Gastrocnemius medialis (tissue), 4 donors: Measurements from ENCODE around the gene ATF6. TPM values are rescaled to one million over a fixed set of nuclear protein-coding genes. Genes with fewer than 3 reads are reported as not detected.

Experiments
- ATAC-seq, 2 donors: fragments of 150-250 bp; one replicate each; pipeline ENCODE4 v1.9.1; 2016
- DNase-seq, 2 donors: peaks; one replicate each; pipeline ENCODE4 v3.0.0-alpha.2; 2019
- H3K27ac ChIP-seq, 4 donors: fragments of 200-600 bp; sonication (generic); 1 replicate in 1 of 4; 2 replicates in 3 of 4; pipeline ENCODE4 v1.5.1; 2016 to 2018; ENCODE audit warnings: mild to moderate bottlenecking in 2 of 4, moderate library complexity in 1 of 4
- H3K27me3 ChIP-seq, 3 donors: fragments of 200-600 bp; sonication (generic) in 2 of 3; 1 replicate in 1 of 3; 2 replicates in 2 of 3; pipeline versions ENCODE4 v1.5.1 to v1.6.0; 2016 to 2019; ENCODE audit warnings: mild to moderate bottlenecking in 1 of 3, moderate library complexity in 1 of 3
- H3K36me3 ChIP-seq, 2 donors: fragments of 200-600 bp; sonication (generic) in 1 of 2; one replicate each; pipeline ENCODE4 v1.5.1; 2017 to 2018
- H3K4me1 ChIP-seq, 2 donors: fragments of 200-600 bp; sonication (generic) in 1 of 2; one replicate each; pipeline ENCODE4 v1.5.1; 2016 to 2017; ENCODE audit warnings: mild to moderate bottlenecking in 2 of 2
- H3K4me3 ChIP-seq, 4 donors: fragments of 200-600 bp; sonication (generic) in 3 of 4; 1 replicate in 1 of 4; 2 replicates in 3 of 4; pipeline ENCODE4 v1.5.1; 2016 to 2019; ENCODE audit warnings: mild to moderate bottlenecking in 2 of 4
- H3K9me3 ChIP-seq, 3 donors: fragments of 200-600 bp; sonication (generic) in 2 of 3; 1 replicate in 1 of 3; 2 replicates in 2 of 3; pipeline ENCODE4 v1.5.1; 2016 to 2019
- POLR2A ChIP-seq, 2 donors: fragments of 450-650 bp; IDR thresholded peaks; one replicate each; pipeline ENCODE4 v1.6.1; 2017; ENCODE audit warnings: antibody characterized with exemption in 2 of 2, mild to moderate bottlenecking in 2 of 2, moderate library complexity in 2 of 2
- in situ Hi-C, 4 donors: fragments of 200-750 bp; cut with MboI; loops; one replicate each; pipeline versions ENCODE4 v1.15.0 to v1.8.0; 2017; ENCODE audit warnings: low sequenced_read_pairs in 4 of 4
- intact Hi-C: fragments of 100-400 bp; cut with DNase I; formaldehyde crosslinking; loops from one replicate; pipeline ENCODE4 v1.15.1; 2023; ENCODE audit warnings: low total_unique reads
- total RNA-seq, 4 donors: library from RNA; depleted of rRNA; stranded (reverse); fragments of >200 nt; gene quantifications; one replicate each; pipeline versions ENCODE4 v1.1.0 to v1.2.3, GENCODE V29; 2016
- TF ChIP-seq, protein P1 (sequence below), 5 experiments: fragments of 450-650 bp in 3 of 5; fragments of 200-600 bp in 2 of 5; sonication (generic) in 2 of 5; IDR thresholded peaks in 4 of 5; conservative IDR thresholded peaks in 1 of 5; 1 replicate in 4 of 5; 2 replicates in 1 of 5; pipeline ENCODE4 v1.5.1; 2016 to 2019; ENCODE audit warnings: antibody characterized with exemption in 5 of 5, mild to moderate bottlenecking in 3 of 5, moderate library complexity in 3 of 5

Gene ATF6
- total RNA-seq, 4 donors from 2014 or later: 15.3 to 20.1 (median 18.3) TPM

DNA sequence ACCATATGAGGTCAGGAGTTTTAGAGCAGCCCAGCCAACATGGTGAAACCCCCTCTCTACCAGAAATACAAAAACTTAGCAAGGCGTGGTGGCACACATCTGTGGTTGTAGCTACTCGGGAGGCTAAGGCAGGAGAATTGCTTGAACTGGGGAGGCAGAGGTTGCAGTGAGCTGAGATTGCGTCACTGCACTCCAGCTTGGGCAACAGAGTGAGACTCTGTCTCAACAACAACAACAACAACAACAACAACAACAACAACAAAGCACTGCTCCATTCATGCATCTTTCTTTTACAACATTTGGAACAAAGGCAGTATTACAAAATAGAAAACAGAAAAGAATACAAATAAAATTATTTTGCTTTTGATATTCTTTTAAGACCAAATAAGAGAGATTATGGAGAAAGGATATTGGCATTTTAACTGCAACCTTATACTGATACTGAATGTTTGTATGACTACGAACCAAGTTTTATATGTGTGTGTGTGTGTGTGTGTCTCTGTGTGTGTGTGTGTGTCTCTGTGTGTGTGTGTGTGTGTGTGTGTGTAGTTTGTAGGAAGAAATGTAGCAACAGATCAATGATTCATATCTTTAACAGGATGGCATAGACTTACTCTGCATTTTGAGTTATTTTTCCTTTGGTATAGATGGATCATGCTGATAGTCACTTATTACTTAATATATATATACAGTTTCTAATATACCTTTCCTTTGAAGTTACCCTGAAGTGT is 24.6 kb downstream of the ATF6 start:
- intact Hi-C loops: no loop called here

DNA sequence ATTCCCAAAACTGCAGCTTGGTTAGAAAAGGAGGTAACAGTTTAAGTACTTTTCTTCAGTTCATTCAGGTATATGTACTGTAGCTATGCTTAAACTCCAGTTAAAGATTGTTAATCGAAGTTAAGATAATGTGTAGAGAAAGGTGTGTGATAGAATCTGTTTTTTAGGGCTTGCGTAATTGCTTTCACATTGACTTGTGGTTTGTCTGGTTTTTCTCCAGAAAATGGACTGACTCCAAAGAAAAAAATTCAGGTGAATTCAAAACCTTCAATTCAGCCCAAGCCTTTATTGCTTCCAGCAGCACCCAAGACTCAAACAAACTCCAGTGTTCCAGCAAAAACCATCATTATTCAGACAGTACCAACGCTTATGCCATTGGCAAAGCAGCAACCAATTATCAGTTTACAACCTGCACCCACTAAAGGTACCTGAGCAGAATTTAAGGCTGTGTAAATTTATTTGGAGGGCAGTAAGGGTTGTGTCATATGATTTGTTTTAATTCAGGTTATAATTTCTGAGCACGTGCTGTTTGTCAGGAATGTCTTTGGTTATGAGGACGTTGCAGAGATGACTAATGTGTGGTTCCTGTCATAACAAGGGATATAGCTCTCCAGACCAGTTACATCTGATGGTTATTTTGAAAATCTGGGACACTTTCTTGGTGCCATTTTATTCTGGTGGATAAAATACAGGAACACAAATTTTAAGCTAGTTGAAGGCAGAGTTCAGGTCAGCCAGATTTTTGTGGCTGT is 26.0 kb downstream of the ATF6 start:
- peaks cover 3 to 66% of the 10 kb centered on the region in 2 donors for H3K36me3 ChIP-seq
- H3K4me1 ChIP-seq: no peaks in the 10 kb centered on the region
- TF ChIP-seq, protein P1, sequence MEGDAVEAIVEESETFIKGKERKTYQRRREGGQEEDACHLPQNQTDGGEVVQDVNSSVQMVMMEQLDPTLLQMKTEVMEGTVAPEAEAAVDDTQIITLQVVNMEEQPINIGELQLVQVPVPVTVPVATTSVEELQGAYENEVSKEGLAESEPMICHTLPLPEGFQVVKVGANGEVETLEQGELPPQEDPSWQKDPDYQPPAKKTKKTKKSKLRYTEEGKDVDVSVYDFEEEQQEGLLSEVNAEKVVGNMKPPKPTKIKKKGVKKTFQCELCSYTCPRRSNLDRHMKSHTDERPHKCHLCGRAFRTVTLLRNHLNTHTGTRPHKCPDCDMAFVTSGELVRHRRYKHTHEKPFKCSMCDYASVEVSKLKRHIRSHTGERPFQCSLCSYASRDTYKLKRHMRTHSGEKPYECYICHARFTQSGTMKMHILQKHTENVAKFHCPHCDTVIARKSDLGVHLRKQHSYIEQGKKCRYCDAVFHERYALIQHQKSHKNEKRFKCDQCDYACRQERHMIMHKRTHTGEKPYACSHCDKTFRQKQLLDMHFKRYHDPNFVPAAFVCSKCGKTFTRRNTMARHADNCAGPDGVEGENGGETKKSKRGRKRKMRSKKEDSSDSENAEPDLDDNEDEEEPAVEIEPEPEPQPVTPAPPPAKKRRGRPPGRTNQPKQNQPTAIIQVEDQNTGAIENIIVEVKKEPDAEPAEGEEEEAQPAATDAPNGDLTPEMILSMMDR (IDR thresholded peaks at IDR 0.05 in 4 of 5, conservative IDR thresholded peaks at IDR 0.05 in 1 of 5): no peak
- no peak for TF ChIP-seq POLR2A (IDR thresholded peaks at IDR 0.05)
- DNase-seq (no peak), ATAC-seq (no peak)
- H3K9me3 ChIP-seq: no peaks in the 10 kb centered on the region
- intact Hi-C loops (no loop called here), in situ Hi-C loops (loop anchor here (5.0 to 10.0 kb wide), 2 partner anchors 243 to 245 kb away; no protein-coding TSS in a partner anchor)
- H3K27ac ChIP-seq: no peak overlapping the region
- H3K27me3 ChIP-seq: no peaks in the 10 kb centered on the region
- no peak overlapping the region for H3K4me3 ChIP-seq

More for the DNA sequence above, 24.6 kb downstream of the ATF6 start:
- H3K27me3 ChIP-seq: no peaks in the 10 kb centered on the region
- TF ChIP-seq, protein P1 (IDR thresholded peaks at IDR 0.05 in 4 of 5, conservative IDR thresholded peaks at IDR 0.05 in 1 of 5): no peak
- no peak for TF ChIP-seq POLR2A (IDR thresholded peaks at IDR 0.05)
- no peaks in the 10 kb centered on the region for H3K9me3 ChIP-seq
- H3K4me3 ChIP-seq: no peak overlapping the region
- H3K4me1 ChIP-seq: no peaks in the 10 kb centered on the region
- no peak for ATAC-seq
- H3K36me3 ChIP-seq: peaks cover 0 to 65% of the 10 kb centered on the region in 2 donors
- no peak overlapping the region for H3K27ac ChIP-seq
- no peak for DNase-seq
- in situ Hi-C loops: loop anchor here (5.0 to 10.0 kb wide), 2 partner anchors 244 to 247 kb away; no protein-coding TSS in a partner anchor

DNA sequence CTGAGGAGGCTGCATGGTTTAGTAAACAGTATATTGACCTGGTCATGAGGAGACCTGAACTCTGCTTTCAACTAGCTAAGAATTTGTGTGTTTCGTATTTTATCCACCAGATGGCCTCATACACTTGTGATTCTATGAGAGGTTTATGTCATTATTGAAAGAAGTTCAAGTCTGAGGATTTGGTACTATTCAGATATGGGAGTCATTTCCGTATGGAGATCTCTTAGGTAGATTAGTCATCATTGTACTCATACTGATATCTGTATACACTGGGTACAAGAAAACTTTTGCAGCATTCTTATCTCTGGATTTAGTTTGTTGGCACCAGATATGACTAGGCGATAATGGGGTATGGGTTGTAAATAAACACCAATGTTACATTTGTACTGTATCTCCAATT is 26.6 kb downstream of the ATF6 start:
- in situ Hi-C loops (loop anchor here (5.0 to 10.0 kb wide), 2 partner anchors 242 to 245 kb away; no protein-coding TSS in a partner anchor), intact Hi-C loops (loop anchor here (1.0 kb wide), 1 partner anchor 245 kb away; no protein-coding TSS in a partner anchor)
- ATAC-seq (peak in 1 of 2 donors; percentile 41), DNase-seq (no peak)
- Histone ChIP-seq H3K27me3 (no peaks in the 10 kb centered on the region), H3K9me3 (no peaks in the 10 kb centered on the region), H3K4me3 (no peak overlapping the region), H3K27ac (no peak overlapping the region), H3K36me3 (peaks cover 3 to 72% of the 10 kb centered on the region in 2 donors), H3K4me1 (no peaks in the 10 kb centered on the region)
- TF ChIP-seq, protein P1 (IDR thresholded peaks at IDR 0.05 in 4 of 5, conservative IDR thresholded peaks at IDR 0.05 in 1 of 5): peak; percentile 32 to 58 (median 47)
- no peak for TF ChIP-seq POLR2A (IDR thresholded peaks at IDR 0.05)

DNA sequence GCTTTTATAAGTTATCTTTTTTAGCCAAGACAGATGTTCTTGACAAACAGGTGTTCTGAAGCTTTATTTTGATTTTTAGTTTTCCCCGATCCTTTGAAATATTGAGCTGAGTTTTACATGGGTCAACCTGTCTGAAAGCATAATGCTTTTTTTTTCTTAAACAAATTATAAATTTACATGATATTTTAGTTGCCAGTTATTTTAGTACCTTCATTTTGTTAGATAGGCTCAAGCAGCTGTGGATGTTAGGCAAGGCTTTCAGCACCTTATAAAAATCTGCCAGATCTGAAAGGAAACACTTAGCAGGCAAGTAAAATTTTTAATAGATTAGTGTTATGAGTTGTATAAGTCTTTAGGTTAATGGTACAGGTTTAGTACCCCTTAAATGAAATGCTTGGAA is 33.7 kb downstream of the ATF6 start:
- H3K36me3 ChIP-seq: peaks cover 3 to 75% of the 10 kb centered on the region in 2 donors
- in situ Hi-C loops: loop anchor here in 1 of 4 donors (10.0 kb wide), 1 partner anchor 235 kb away; no protein-coding TSS in a partner anchor
- H3K9me3 ChIP-seq: no peaks in the 10 kb centered on the region
- no peak for ATAC-seq
- no peak for DNase-seq
- H3K4me3 ChIP-seq: no peak overlapping the region
- H3K27ac ChIP-seq: no peak overlapping the region
- no peak for TF ChIP-seq POLR2A (IDR thresholded peaks at IDR 0.05)
- TF ChIP-seq, protein P1 (IDR thresholded peaks at IDR 0.05 in 4 of 5, conservative IDR thresholded peaks at IDR 0.05 in 1 of 5): no peak
- H3K27me3 ChIP-seq: no peaks in the 10 kb centered on the region
- intact Hi-C loops: no loop called here
- H3K4me1 ChIP-seq: no peaks in the 10 kb centered on the region
